Measurements from ENCODE around the gene F7.

- no peak for TF ChIP-seq SP2 (tag by site-specific recombination; IDR thresholded peaks at IDR 0.05)
- TF ChIP-seq RBAK (tag by site-specific recombination; IDR thresholded peaks at IDR 0.05) = no peak
- TF ChIP-seq ZBTB1 (tag by site-specific recombination; IDR thresholded peaks at IDR 0.05) = no peak
- no peak for TF ChIP-seq ZBTB44 (tag by site-specific recombination; IDR thresholded peaks at IDR 0.05)
- TF ChIP-seq CTCF (tag by site-specific recombination; IDR thresholded peaks at IDR 0.05) = no peak
- no peak for TF ChIP-seq ZNF175 (tag by site-specific recombination; IDR thresholded peaks at IDR 0.05)
- TF ChIP-seq ZNF670 (tag by site-specific recombination; IDR thresholded peaks at IDR 0.05; ENCODE audit: low read depth) = no peak
- TF ChIP-seq SETDB1 (IDR thresholded peaks at IDR 0.05; ENCODE audit: insufficient read length, low read length) = no peak
- TF ChIP-seq ZNF214 (tag by site-specific recombination; IDR thresholded peaks at IDR 0.05; ENCODE audit: borderline replicate concordance) = no peak
- no peak for TF ChIP-seq TCF7L2 (IDR thresholded peaks at IDR 0.05; ENCODE audit: borderline replicate concordance, low read depth, low read length)
These were observed 40.5 kb downstream of the F7 start for GRCh38 chr13:113145911-113146598.

Data from HEK293 (cell line).